ENCODE results near the gene OTOG.

DNA sequence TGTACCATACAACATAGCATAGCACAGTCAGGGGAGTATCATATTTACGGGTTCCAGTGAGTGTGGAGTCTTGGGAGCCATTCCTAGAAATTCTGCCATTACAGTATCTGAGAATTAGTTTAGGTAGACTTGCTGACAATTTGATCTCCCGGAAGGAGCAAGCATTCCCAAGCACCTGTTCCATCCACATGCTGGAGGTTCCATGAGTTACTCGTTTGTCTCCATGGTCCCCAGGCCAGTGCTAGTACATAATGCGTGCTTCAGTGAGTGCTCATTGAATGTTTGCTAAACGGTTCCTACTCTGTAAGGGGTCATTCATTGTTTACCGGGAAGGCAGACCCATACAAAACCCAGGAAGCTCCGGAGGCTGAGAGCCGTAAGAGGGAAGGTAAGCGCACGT is 144.9 kb downstream of the OTOG start:
- TF ChIP-seq, protein P1, sequence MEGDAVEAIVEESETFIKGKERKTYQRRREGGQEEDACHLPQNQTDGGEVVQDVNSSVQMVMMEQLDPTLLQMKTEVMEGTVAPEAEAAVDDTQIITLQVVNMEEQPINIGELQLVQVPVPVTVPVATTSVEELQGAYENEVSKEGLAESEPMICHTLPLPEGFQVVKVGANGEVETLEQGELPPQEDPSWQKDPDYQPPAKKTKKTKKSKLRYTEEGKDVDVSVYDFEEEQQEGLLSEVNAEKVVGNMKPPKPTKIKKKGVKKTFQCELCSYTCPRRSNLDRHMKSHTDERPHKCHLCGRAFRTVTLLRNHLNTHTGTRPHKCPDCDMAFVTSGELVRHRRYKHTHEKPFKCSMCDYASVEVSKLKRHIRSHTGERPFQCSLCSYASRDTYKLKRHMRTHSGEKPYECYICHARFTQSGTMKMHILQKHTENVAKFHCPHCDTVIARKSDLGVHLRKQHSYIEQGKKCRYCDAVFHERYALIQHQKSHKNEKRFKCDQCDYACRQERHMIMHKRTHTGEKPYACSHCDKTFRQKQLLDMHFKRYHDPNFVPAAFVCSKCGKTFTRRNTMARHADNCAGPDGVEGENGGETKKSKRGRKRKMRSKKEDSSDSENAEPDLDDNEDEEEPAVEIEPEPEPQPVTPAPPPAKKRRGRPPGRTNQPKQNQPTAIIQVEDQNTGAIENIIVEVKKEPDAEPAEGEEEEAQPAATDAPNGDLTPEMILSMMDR (IDR thresholded peaks at IDR 0.05) = no peak
- TF ChIP-seq POLR2A (IDR thresholded peaks at IDR 0.05) = no peak
